GM19025 (cell line): ENCODE results near the gene PPM1H.

Source experiments
- ATAC-seq: cut with Tn5 transposase; IDR thresholded peaks from one replicate; pipeline ENCODE4 v1.9.1; 2021; ENCODE audit warnings: mild to moderate bottlenecking, low read depth, moderate library complexity; ENCODE audit not compliant: unreplicated experiment

Gene PPM1H

GRCh38 chr12:62720025-62720424 lies 214.9 kb downstream of the PPM1H start:
- ATAC-seq = no peak

GRCh38 chr12:62718762-62719426 lies 216.1 kb downstream of the PPM1H start:
- no peak for ATAC-seq

GRCh38 chr12:62717643-62718042 lies 217.3 kb downstream of the PPM1H start:
- ATAC-seq = no peak

- no peak for ATAC-seq
Observed at GRCh38 chr12:62716866-62717525, 218.0 kb downstream of the PPM1H start.

- no peak for ATAC-seq
Observed at GRCh38 chr12:62716037-62716436, 218.9 kb downstream of the PPM1H start.

GRCh38 chr12:62714774-62715721 lies 219.9 kb downstream of the PPM1H start:
- no peak for ATAC-seq

GRCh38 chr12:62714181-62714773 lies 220.7 kb downstream of the PPM1H start:
- no peak for ATAC-seq

- no peak for ATAC-seq
Observed at GRCh38 chr12:62713723-62714122, 221.2 kb downstream of the PPM1H start.

GRCh38 chr12:62712681-62713573 lies 222.0 kb downstream of the PPM1H start:
- ATAC-seq = no peak

- ATAC-seq = no peak
Observed at GRCh38 chr12:62711631-62712241, 223.2 kb downstream of the PPM1H start.

GRCh38 chr12:62709311-62709710 lies 225.6 kb downstream of the PPM1H start:
- no peak for ATAC-seq

GRCh38 chr12:62707939-62708338 lies 227.0 kb downstream of the PPM1H start:
- ATAC-seq = no peak

- ATAC-seq = no peak
Observed at GRCh38 chr12:62705846-62706245, 229.1 kb downstream of the PPM1H start.

GRCh38 chr12:62703011-62703380 lies 232.0 kb downstream of the PPM1H start:
- ATAC-seq = no peak

- no peak for ATAC-seq
Observed at GRCh38 chr12:62701492-62701891, 233.5 kb downstream of the PPM1H start.

GRCh38 chr12:62700091-62700880 lies 234.7 kb downstream of the PPM1H start:
- no peak for ATAC-seq

GRCh38 chr12:62698701-62699101 lies 236.2 kb downstream of the PPM1H start:
- no peak for ATAC-seq

GRCh38 chr12:62697893-62698292 lies 237.1 kb downstream of the PPM1H start:
- no peak for ATAC-seq

- no peak for ATAC-seq
Observed at GRCh38 chr12:62695696-62696095, 239.3 kb downstream of the PPM1H start.
